Central memory CD4-positive, alpha-beta T cell (primary cell): ENCODE measurements around the gene TBPL1.

Source experiments
- DNase-seq: peaks from one replicate; pipeline ENCODE4 v3.0.0; 2022

TBPL1 gene

GRCh38 chr6:134009876-134010275, 56.9 kb downstream of the TBPL1 start:
- no peak for DNase-seq

GRCh38 chr6:134010400-134010799, 57.4 kb downstream of the TBPL1 start:
- no peak for DNase-seq

- no peak for DNase-seq
Measured at GRCh38 chr6:134010974-134011373, 58.0 kb downstream of the TBPL1 start.

- DNase-seq = no peak
Measured at GRCh38 chr6:134014588-134015137, 61.6 kb downstream of the TBPL1 start.

GRCh38 chr6:134015719-134016557, 62.9 kb downstream of the TBPL1 start:
- no peak for DNase-seq

- no peak for DNase-seq
Measured at GRCh38 chr6:134016558-134016814, 63.5 kb downstream of the TBPL1 start.

GRCh38 chr6:134020071-134020470, 67.0 kb downstream of the TBPL1 start:
- no peak for DNase-seq

GRCh38 chr6:134020543-134020942, 67.5 kb downstream of the TBPL1 start:
- DNase-seq = no peak

GRCh38 chr6:134020968-134021367, 67.9 kb downstream of the TBPL1 start:
- no peak for DNase-seq

GRCh38 chr6:134021396-134022122, 68.5 kb downstream of the TBPL1 start:
- DNase-seq = no peak

GRCh38 chr6:134022650-134023049, 69.6 kb downstream of the TBPL1 start:
- no peak for DNase-seq

- DNase-seq = no peak
Measured at GRCh38 chr6:134026597-134026996, 73.6 kb downstream of the TBPL1 start.

GRCh38 chr6:134028438-134028837, 75.4 kb downstream of the TBPL1 start:
- DNase-seq = no peak

GRCh38 chr6:134029495-134030455, 76.8 kb downstream of the TBPL1 start:
- no peak for DNase-seq

- no peak for DNase-seq
Measured at GRCh38 chr6:134031696-134032255, 78.8 kb downstream of the TBPL1 start.

- DNase-seq = no peak
Measured at GRCh38 chr6:134034478-134034877, 81.5 kb downstream of the TBPL1 start.

GRCh38 chr6:134034961-134035822, 82.2 kb downstream of the TBPL1 start:
- no peak for DNase-seq

- no peak for DNase-seq
Measured at GRCh38 chr6:134035823-134036296, 82.8 kb downstream of the TBPL1 start.

- DNase-seq = no peak
Measured at GRCh38 chr6:134039116-134039515, 86.1 kb downstream of the TBPL1 start.
